ENCODE results near the gene SORCS2. TPM values are rescaled to one million over a fixed set of nuclear protein-coding genes. Genes with fewer than 3 reads are reported as not detected.

SORCS2 gene
- total and polyA plus RNA-seq, 2 of the 4 experiments (the other 2 are of a cell fraction), result 0.36 to 0.62 TPM

- Histone ChIP-seq H2AK5ac (ENCODE audit: low read depth, low read length) (no peak overlapping the region), H3K4ac (ENCODE audit: low read depth, low read length) (no peak overlapping the region), H2AFZ (replicated peaks; ENCODE audit: low read length, poor library complexity) (no peak overlapping the region), H2BK120ac (ENCODE audit: low read depth, low read length) (no peak overlapping the region), H3K9me1 (ENCODE audit: insufficient read depth, low read length) (peaks cover 8% of the 10 kb centered on the region), H3K56ac (ENCODE audit: extremely low read depth, insufficient read depth, low read length) (no peak overlapping the region), H4K5ac (ENCODE audit: low read depth, low read length) (no peak overlapping the region), H3K4me3 (ENCODE audit: insufficient read depth, low read depth, low read length) (no peak overlapping the region), H3K27me3 (ENCODE audit: control insufficient read depth, insufficient read depth, low read length) (no peaks in the 10 kb centered on the region), H3K4me1 (ENCODE audit: control insufficient read depth, insufficient read depth, low read length) (peaks cover 3% of the 10 kb centered on the region), H2AK9ac (replicated peaks; ENCODE audit: low read depth, low read length, poor library complexity) (no peak overlapping the region), H3K79me1 (ENCODE audit: low read depth in 1 of 2, low read length in 2 of 2) (peaks cover 39 to 78% of the 10 kb centered on the region in 2 experiments), H3K9me3 (ENCODE audit: control insufficient read depth, insufficient read depth, low read length) (no peaks in the 10 kb centered on the region), H4K8ac (ENCODE audit: low read depth in 2 of 2, low read length in 2 of 2) (no peak overlapping the region), H4K20me1 (ENCODE audit: insufficient read depth, low read length) (peaks cover 33% of the 10 kb centered on the region), H3K18ac (ENCODE audit: low read depth, low read length) (no peak overlapping the region), H3K4me2 (ENCODE audit: low read depth, low read length) (no peak overlapping the region), H3K14ac (replicated peaks; ENCODE audit: low read depth, low read length) (no peak overlapping the region), H4K91ac (ENCODE audit: insufficient read depth, low read depth, low read length) (no peak overlapping the region), H3K23ac (ENCODE audit: low read depth, low read length) (no peak overlapping the region), H3K27ac (ENCODE audit: insufficient read depth, low read length) (no peak overlapping the region), H2BK20ac (ENCODE audit: low read depth, low read length) (no peak overlapping the region), H3K9ac (ENCODE audit: low read depth, low read length) (no peak overlapping the region), H2BK15ac (ENCODE audit: low read depth, low read length) (no peak overlapping the region), H2BK5ac (ENCODE audit: low read depth, low read length, poor library complexity, severe bottlenecking) (no peak overlapping the region), H3K36me3 (ENCODE audit: control insufficient read depth, insufficient read depth, low read length) (peaks cover 63% of the 10 kb centered on the region)
- in situ Hi-C loops (cut with MboI; ENCODE audit: low sequenced_read_pairs), result no loop called here
- WGBS, 2 experiments (ENCODE audit: extremely low coverage in 2 of 2, insufficient read length in 1 of 2), result no CpG with 5 or more reads among the region's 15 CpGs
- POLR2A ChIA-PET (ENCODE audit: unreplicated experiment), result no interaction called here
- dilution Hi-C loops (cut with HindIII; ENCODE audit: low sequenced_read_pairs, unreplicated experiment), result no loop called here
- no TSS peak for BruUV-seq (replicated peaks)
- intact Hi-C loops (cut with micrococcal nuclease), result no loop called here
- no peak for TF ChIP-seq MXI1 (IDR thresholded peaks at IDR 0.05; ENCODE audit: borderline replicate concordance, low read depth, low read length)
- TF ChIP-seq FOS (IDR thresholded peaks at IDR 0.05; ENCODE audit: low read depth, low read length), result no peak
- no peak for TF ChIP-seq SMC3 (IDR thresholded peaks at IDR 0.05; ENCODE audit: low read depth, low read length)
- no peak for TF ChIP-seq POLR2A (IDR thresholded peaks at IDR 0.05; ENCODE audit: low read depth, low read length)
- TF ChIP-seq BHLHE40 (IDR thresholded peaks at IDR 0.05; ENCODE audit: low read depth, low read length), result no peak
- TF ChIP-seq CTCF (conservative IDR thresholded peaks at IDR 0.05; ENCODE audit: low read depth, low read length), result no peak
- no peak for TF ChIP-seq NFE2L2 (IDR thresholded peaks at IDR 0.05; ENCODE audit: low read depth, low read length)
- TF ChIP-seq RCOR1 (IDR thresholded peaks at IDR 0.05; ENCODE audit: insufficient replicate concordance, low read length), result no peak
- no peak for TF ChIP-seq USF2 (IDR thresholded peaks at IDR 0.05; ENCODE audit: low read depth, low read length)
- no peak for TF ChIP-seq RAD21 (IDR thresholded peaks at IDR 0.05; ENCODE audit: low read length)
- no peak for TF ChIP-seq CHD1 (IDR thresholded peaks at IDR 0.05; ENCODE audit: low read depth, low read length)
- ATAC-seq (ENCODE audit: low read depth) (no peak), DNase-seq (no peak)
- CTCF ChIA-PET, result no interaction called here
Measured at GRCh38 chr4:7787067-7787466, 594.7 kb downstream of the SORCS2 start.
